Measurements from ENCODE around the gene GSTO1. TPM values are rescaled to one million over a fixed set of nuclear protein-coding genes. Genes with fewer than 3 reads are reported as not detected.

The GSTO1 gene
- total and polyA plus RNA-seq, 9 of the 15 experiments (the other 6 are each of a cell fraction or from before 2014, with no cell fraction given): 136 to 592 (median 237) TPM

DNA sequence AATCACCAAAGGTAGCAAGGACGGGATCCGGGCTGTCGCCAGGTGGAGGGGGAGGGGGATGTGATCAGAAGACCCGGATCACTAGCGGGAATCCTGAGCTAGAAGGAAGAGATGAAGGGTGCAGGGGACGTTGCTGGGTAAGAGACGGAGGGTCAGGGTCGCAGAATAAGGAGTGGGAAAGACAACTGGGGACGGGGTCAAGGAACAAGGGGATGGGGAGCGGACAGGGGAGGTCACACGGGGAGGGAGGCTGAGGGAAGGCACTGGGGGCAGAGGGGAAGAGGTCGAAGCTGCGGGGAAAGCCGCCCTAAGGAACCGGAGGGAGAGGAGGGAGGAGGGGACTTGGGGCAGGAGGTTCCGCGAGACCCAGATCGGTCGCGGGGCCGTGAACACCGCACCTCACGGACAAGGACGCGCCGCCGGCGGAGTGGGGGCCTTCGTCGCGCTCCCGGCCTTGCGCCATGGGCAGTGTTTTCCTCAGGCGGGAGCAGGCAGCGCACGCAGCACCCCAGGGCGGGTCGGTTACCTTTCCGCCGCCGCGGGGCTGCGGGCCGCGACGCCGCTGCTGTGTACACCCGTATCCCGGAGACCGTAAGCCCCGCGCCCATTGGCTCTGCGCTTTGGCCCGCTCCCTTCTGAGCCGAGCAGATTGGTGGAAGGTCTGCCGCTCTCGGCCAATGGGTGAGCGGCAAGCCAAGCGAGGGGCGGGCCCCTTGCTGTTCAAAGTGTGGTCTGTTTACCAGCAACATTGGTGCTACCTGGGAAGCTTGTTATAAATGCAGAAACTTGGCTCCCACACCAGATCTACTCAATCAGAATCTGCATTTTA, 22.7 kb upstream of the GSTO1 start, which contains the start of gene CFAP43 (continued):
- TF ChIP-seq NCOA1 (IDR thresholded peaks at IDR 0.05; ENCODE audit: low read depth): no peak
- TF ChIP-seq, protein P1, sequence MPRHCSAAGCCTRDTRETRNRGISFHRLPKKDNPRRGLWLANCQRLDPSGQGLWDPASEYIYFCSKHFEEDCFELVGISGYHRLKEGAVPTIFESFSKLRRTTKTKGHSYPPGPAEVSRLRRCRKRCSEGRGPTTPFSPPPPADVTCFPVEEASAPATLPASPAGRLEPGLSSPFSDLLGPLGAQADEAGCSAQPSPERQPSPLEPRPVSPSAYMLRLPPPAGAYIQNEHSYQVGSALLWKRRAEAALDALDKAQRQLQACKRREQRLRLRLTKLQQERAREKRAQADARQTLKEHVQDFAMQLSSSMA (CRISPR knock-in tag; IDR thresholded peaks at IDR 0.05): no peak
- TF ChIP-seq POLR3A (IDR thresholded peaks at IDR 0.05; ENCODE audit: borderline replicate concordance, extremely low read depth, insufficient read depth, insufficient read length): no peak
- TF ChIP-seq RBBP5 (IDR thresholded peaks at IDR 0.05; ENCODE audit: borderline replicate concordance, insufficient read depth, low read length, poor library complexity, severe bottlenecking): peak; percentile 92
- TF ChIP-seq SMAD3 (CRISPR knock-in tag; conservative IDR thresholded peaks at IDR 0.05): no peak
- TF ChIP-seq TCF7L2 (IDR thresholded peaks at IDR 0.05; ENCODE audit: low read depth, low read length): no peak
- TF ChIP-seq TAL1 (IDR thresholded peaks at IDR 0.05): no peak
- TF ChIP-seq DIDO1 (tag; IDR thresholded peaks at IDR 0.05; ENCODE audit: low read depth): no peak
- no peak for TF ChIP-seq IFI16 (CRISPR knock-in tag; IDR thresholded peaks at IDR 0.05)
- TF ChIP-seq CEBPB (tag; IDR thresholded peaks at IDR 0.05): no peak
- TF ChIP-seq CEBPG (CRISPR knock-in tag; IDR thresholded peaks at IDR 0.05): no peak
- TF ChIP-seq CEBPG (tag; conservative IDR thresholded peaks at IDR 0.05 in 1 of 2, IDR thresholded peaks at IDR 0.05 in 1 of 2): no peak
- TF ChIP-seq, protein P2, sequence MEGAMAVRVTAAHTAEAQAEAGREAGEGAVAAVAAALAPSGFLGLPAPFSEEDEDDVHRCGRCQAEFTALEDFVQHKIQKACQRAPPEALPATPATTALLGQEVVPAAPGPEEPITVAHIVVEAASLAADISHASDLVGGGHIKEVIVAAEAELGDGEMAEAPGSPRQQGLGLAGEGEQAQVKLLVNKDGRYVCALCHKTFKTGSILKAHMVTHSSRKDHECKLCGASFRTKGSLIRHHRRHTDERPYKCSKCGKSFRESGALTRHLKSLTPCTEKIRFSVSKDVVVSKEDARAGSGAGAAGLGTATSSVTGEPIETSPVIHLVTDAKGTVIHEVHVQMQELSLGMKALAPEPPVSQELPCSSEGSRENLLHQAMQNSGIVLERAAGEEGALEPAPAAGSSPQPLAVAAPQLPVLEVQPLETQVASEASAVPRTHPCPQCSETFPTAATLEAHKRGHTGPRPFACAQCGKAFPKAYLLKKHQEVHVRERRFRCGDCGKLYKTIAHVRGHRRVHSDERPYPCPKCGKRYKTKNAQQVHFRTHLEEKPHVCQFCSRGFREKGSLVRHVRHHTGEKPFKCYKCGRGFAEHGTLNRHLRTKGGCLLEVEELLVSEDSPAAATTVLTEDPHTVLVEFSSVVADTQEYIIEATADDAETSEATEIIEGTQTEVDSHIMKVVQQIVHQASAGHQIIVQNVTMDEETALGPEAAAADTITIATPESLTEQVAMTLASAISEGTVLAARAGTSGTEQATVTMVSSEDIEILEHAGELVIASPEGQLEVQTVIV (CRISPR knock-in tag; IDR thresholded peaks at IDR 0.05; ENCODE audit: borderline replicate concordance): no peak
- no peak for TF ChIP-seq TEAD1 (CRISPR knock-in tag; IDR thresholded peaks at IDR 0.05)
- TF ChIP-seq, protein P3, sequence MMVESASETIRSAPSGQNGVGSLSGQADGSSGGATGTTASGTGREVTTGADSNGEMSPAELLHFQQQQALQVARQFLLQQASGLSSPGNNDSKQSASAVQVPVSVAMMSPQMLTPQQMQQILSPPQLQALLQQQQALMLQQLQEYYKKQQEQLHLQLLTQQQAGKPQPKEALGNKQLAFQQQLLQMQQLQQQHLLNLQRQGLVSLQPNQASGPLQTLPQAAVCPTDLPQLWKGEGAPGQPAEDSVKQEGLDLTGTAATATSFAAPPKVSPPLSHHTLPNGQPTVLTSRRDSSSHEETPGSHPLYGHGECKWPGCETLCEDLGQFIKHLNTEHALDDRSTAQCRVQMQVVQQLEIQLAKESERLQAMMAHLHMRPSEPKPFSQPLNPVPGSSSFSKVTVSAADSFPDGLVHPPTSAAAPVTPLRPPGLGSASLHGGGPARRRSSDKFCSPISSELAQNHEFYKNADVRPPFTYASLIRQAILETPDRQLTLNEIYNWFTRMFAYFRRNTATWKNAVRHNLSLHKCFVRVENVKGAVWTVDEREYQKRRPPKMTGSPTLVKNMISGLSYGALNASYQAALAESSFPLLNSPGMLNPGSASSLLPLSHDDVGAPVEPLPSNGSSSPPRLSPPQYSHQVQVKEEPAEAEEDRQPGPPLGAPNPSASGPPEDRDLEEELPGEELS (CRISPR knock-in tag; IDR thresholded peaks at IDR 0.05; ENCODE audit: borderline replicate concordance): no peak
- TF ChIP-seq, protein P4, sequence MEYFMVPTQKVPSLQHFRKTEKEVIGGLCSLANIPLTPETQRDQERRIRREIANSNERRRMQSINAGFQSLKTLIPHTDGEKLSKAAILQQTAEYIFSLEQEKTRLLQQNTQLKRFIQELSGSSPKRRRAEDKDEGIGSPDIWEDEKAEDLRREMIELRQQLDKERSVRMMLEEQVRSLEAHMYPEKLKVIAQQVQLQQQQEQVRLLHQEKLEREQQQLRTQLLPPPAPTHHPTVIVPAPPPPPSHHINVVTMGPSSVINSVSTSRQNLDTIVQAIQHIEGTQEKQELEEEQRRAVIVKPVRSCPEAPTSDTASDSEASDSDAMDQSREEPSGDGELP (CRISPR knock-in tag; IDR thresholded peaks at IDR 0.05; ENCODE audit: borderline replicate concordance): peak; percentile 71
